Activated T-cell treated with anti-CD3 and anti-CD28 coated beads for 4 hours (primary cell): ENCODE measurements around the gene CREBZF.
"Not testable (repeated sequence)": the region's sequence is repeated elsewhere in the genome, so short reads cannot be mapped to it uniquely, and the experiment has no call there.

Source experiments
- DNase-seq: peaks from one replicate; pipeline ENCODE4 v3.0.0-alpha.2; 2020

Gene CREBZF

GRCh38 chr11:85619499-85619898, 45.4 kb downstream of the CREBZF start:
- DNase-seq, result no peak

GRCh38 chr11:85611643-85612042, 53.3 kb downstream of the CREBZF start:
- DNase-seq, result not testable (repeated sequence)
